Mammary epithelial cell (primary cell): Measurements from ENCODE around the gene FNBP1.

Experiments
- CTCF ChIP-seq, 2 donors: IDR thresholded peaks in 1 of 2; conservative IDR thresholded peaks in 1 of 2; 2 replicates each; pipeline ENCODE4 v1.5.1; 2011 to 2012; ENCODE audit warnings: inconsistent platforms in 2 of 2, low read length in 2 of 2, mild to moderate bottlenecking in 2 of 2, control low read depth in 1 of 2, low read depth in 1 of 2; ENCODE audit not compliant: insufficient read depth in 1 of 2; ENCODE audit errors: extremely low read depth in 1 of 2
- EZH2 ChIP-seq: IDR thresholded peaks from 2 replicates; pipeline ENCODE4 v1.6.1; 2012; ENCODE audit warnings: low read length, inconsistent platforms, borderline replicate concordance

GRCh38 chr9:129889941-129890717, 152.9 kb downstream of the FNBP1 start:
- no peak for TF ChIP-seq CTCF (conservative IDR thresholded peaks at IDR 0.05 in 1 of 2, IDR thresholded peaks at IDR 0.05 in 1 of 2; ENCODE audit: extremely low read depth in 1 of 2, insufficient read depth in 1 of 2, low read depth in 1 of 2, low read length in 2 of 2)
- TF ChIP-seq EZH2, result no peak
